GM19193 (cell line): ENCODE measurements around the gene PPP6R2.

Experiments used
- POLR2A ChIP-seq: IDR thresholded peaks from 4 replicates; pipeline ENCODE4 v1.6.1; 2011; ENCODE audit not compliant: insufficient read depth, insufficient read length; ENCODE audit errors: extremely low read depth

PPP6R2 gene

DNA sequence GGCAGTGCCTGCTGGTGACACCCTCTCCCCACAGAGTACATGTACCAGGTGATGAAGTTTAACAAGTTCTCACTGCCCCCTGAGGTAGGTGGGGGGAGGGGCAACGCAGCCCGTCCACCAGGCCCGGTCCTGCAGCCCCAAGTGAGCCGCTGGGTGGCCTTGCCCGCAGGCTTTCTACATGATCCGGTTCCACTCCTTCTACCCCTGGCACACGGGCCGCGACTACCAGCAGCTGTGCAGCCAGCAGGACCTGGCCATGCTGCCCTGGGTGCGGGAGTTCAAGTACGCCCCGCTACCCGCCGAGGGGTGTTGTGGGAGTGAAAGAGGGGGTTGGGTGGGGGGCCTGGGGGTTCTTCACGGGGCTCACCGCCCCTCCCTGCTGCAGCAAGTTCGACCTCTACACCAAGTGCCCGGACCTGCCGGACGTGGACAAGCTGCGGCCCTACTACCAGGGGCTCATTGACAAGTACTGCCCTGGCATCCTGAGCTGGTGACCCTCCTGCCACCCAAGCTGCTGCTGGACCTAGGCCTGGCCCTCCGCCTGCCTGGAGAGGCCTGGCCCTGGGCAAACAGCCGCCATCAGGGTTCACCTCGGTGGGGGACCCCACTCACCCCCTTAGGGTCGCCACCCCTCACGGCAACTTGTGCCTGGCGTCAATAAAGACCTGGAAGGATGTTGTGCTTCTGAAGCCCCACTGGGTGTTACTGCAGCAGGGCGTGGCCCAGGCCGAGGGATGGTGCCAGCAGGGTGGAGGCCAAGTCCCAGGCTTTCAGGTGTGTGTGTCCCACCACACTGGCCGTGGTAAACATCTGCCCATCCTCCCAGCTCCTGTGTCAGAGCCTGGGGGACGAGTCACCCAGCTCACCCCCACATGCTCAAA is 146.5 kb downstream of the PPP6R2 start:
- no peak for TF ChIP-seq POLR2A

DNA sequence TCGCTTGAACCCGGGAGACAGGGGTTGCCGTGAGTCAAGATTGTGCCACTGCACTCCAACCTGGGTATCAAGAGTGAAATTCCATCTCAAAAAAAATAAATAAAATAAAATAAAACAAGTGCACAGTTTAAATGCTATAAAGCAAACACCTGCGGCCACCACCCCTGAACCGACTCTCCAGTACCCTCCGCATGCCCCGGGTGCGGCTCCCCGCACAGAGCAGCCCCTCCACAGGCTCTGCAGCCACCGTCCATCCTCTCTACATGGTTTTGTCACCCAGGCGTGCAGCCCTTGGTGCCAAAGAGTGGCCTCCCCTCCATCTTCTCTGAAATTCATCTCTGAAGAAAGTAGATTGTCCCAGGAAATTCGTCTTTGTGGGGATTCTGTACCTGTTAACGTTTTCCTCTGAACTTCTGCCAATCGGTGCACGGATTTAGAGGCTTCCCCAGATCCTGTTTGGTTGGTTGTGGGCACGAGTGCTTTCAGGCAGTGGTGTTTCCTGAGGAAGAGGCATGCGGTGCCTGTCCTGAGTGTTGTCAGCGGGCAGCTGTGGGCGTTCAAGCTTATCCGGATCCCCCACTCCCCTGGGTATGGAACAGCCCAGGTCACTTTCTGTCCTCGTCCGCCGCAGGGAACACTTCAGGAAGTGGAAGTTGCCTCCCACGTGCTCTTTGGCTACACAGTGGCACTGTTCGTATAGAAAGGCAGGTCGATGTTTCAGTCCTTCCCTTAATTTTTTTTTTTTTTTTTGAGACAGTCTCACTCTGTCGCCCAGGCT is 147.6 kb downstream of the PPP6R2 start:
- TF ChIP-seq POLR2A: no peak
